CD4-positive, alpha-beta T cell (primary cell): Measurements from ENCODE around the gene BRD3OS. TPM values are rescaled to one million over a fixed set of nuclear protein-coding genes. Genes with fewer than 3 reads are reported as not detected.

Experiments
- ATAC-seq: fragments of 200-7000 bp; cut with Tn5 transposase; one replicate; pipeline ENCODE4 v1.10.0; 2022; ENCODE audit warnings: mild to moderate bottlenecking; ENCODE audit not compliant: poor library complexity
- CTCF ChIA-PET: fragments of 350-600 bp; sonication (Branson Sonifier 250); formaldehyde crosslinking; loops from one replicate; lab custom pipeline; 2021; ENCODE audit warnings: antibody characterized with exemption, inconsistent platforms; lab: Charles Lee
- POLR2A ChIA-PET: fragments of 350-600 bp; sonication (Branson Sonifier 250); formaldehyde crosslinking; loops from one replicate; lab custom pipeline; 2021; ENCODE audit warnings: antibody characterized with exemption, inconsistent platforms; lab: Charles Lee
- DNase-seq, 14 experiments: peaks; one replicate each; pipeline ENCODE4 v3.0.0-alpha.2; 2013 to 2020; ENCODE audit warnings: mixed read lengths in 2 of 14
- H3K27ac ChIP-seq, 2 donors: one replicate each; pipeline versions ENCODE4 v1.5.1 to v1.7.0; 2013; ENCODE audit warnings: low read length in 2 of 2, low read depth in 1 of 2, mild to moderate bottlenecking in 1 of 2
- H3K27me3 ChIP-seq, 2 experiments: 1 replicate in 1 of 2; 2 replicates in 1 of 2; pipeline versions ENCODE4 v1.6.1 to v1.7.0; 2013; ENCODE audit warnings: low read length in 2 of 2, control low read depth in 1 of 2, mild to moderate bottlenecking in 1 of 2, moderate library complexity in 1 of 2; ENCODE audit not compliant: insufficient read depth in 2 of 2, control insufficient read depth in 1 of 2
- H3K36me3 ChIP-seq: one replicate; pipeline ENCODE4 v1.6.1; 2013; ENCODE audit warnings: low read length, control low read depth; ENCODE audit not compliant: insufficient read depth
- H3K4me1 ChIP-seq: one replicate; pipeline ENCODE4 v1.6.1; 2013; ENCODE audit warnings: low read length, control low read depth; ENCODE audit not compliant: insufficient read depth
- H3K4me3 ChIP-seq: one replicate; pipeline ENCODE4 v1.5.1; 2013; ENCODE audit warnings: mild to moderate bottlenecking, low read length, moderate library complexity
- H3K9me3 ChIP-seq, 2 experiments: 1 replicate in 1 of 2; 2 replicates in 1 of 2; pipeline versions ENCODE4 v1.6.1 to v1.7.0; 2013; ENCODE audit warnings: low read length in 2 of 2, mild to moderate bottlenecking in 2 of 2, control low read depth in 1 of 2, moderate library complexity in 1 of 2; ENCODE audit not compliant: control insufficient read depth in 1 of 2, insufficient read depth in 1 of 2
- H3K27ac Mint-ChIP-seq: one replicate; pipeline ENCODE4 v1.8.0; 2020; ENCODE audit warnings: mixed read lengths
- H3K27me3 Mint-ChIP-seq: one replicate; pipeline ENCODE4 v1.8.0; 2021; ENCODE audit warnings: mixed read lengths
- H3K36me3 Mint-ChIP-seq: one replicate; pipeline ENCODE4 v1.8.0; 2021; ENCODE audit warnings: low read depth, mixed read lengths
- H3K4me1 Mint-ChIP-seq: one replicate; pipeline ENCODE4 v1.8.0; 2021; ENCODE audit warnings: low read depth, mixed read lengths
- H3K4me3 Mint-ChIP-seq: one replicate; pipeline ENCODE4 v1.8.0; 2020; ENCODE audit warnings: mild to moderate bottlenecking, mixed read lengths
- H3K9me3 Mint-ChIP-seq: one replicate; pipeline ENCODE4 v1.8.0; 2020; ENCODE audit warnings: mixed read lengths
- intact Hi-C, 2 experiments: fragments of 100-400 bp; cut with DNase I in 1 of 2; cut with micrococcal nuclease in 1 of 2; formaldehyde crosslinking; loops; one replicate each; pipeline versions ENCODE4 v1.15.1 to v1.9.0; 2023 to 2025; cut with DNase I, micrococcal nuclease
- total RNA-seq, 174 experiments: library from RNA in 2 of 174; stranded (reverse) in 2 of 174; gene quantifications; one replicate each; pipeline ENCODE4 v1.2.3 and lab custom pipeline; 2021 to 2026
- TF ChIP-seq, protein P1 (sequence below): fragments of 200-600 bp; IDR thresholded peaks from one replicate; pipeline ENCODE4 v1.8.0; 2022; ENCODE audit warnings: antibody characterized with exemption, mild to moderate bottlenecking

Gene BRD3OS
- total RNA-seq, 2 experiments from 2014 or later, result 4.0 to 4.9 TPM

GRCh38 chr9:134011401-134011800 lies 13.9 kb upstream of the BRD3OS start:
- Histone ChIP-seq H3K27me3 (peaks cover 0 to 4% of the 10 kb centered on the region in 2 experiments), H3K4me3 (no peak overlapping the region), H3K27ac (no peak overlapping the region), H3K4me1 (no peaks in the 10 kb centered on the region), H3K9me3 (peaks cover 0 to 14% of the 10 kb centered on the region in 2 experiments), H3K36me3 (no peaks in the 10 kb centered on the region)
- DNase-seq (no peak), ATAC-seq (no peak)
- TF ChIP-seq, protein P1, sequence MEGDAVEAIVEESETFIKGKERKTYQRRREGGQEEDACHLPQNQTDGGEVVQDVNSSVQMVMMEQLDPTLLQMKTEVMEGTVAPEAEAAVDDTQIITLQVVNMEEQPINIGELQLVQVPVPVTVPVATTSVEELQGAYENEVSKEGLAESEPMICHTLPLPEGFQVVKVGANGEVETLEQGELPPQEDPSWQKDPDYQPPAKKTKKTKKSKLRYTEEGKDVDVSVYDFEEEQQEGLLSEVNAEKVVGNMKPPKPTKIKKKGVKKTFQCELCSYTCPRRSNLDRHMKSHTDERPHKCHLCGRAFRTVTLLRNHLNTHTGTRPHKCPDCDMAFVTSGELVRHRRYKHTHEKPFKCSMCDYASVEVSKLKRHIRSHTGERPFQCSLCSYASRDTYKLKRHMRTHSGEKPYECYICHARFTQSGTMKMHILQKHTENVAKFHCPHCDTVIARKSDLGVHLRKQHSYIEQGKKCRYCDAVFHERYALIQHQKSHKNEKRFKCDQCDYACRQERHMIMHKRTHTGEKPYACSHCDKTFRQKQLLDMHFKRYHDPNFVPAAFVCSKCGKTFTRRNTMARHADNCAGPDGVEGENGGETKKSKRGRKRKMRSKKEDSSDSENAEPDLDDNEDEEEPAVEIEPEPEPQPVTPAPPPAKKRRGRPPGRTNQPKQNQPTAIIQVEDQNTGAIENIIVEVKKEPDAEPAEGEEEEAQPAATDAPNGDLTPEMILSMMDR, result no peak
- Mint-ChIP-seq H3K4me1 (no peaks in the 10 kb centered on the region), H3K9me3 (no peaks in the 10 kb centered on the region), H3K36me3 (no peaks in the 10 kb centered on the region), H3K4me3 (no peak overlapping the region), H3K27ac (no peak overlapping the region), H3K27me3 (peaks cover 5% of the 10 kb centered on the region)
- CTCF ChIA-PET, result no interaction called here
- intact Hi-C loops, result no loop called here
- POLR2A ChIA-PET, result no interaction called here

DNA sequence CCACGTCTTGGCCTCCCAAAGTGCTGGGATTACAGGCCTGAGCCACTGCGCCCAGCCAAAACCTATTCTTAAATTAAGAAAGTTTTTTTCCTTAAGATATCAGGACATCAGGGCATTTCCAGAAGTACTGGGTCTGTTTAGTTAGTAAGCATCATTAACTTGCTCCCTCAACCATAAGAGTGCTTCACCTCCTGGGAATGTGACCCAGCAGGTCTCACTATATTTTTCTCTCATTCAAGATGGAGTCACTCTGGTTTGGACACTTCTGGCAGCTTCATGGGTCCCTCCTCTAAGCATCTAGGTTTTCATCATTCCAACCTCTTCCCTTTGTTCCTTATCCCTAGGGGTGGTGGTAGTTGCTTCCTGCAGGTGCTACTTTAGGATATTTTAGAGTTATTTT lies 10.3 kb upstream of the BRD3OS start:
- DNase-seq, result no peak
- ChIA-PET CTCF (interaction anchor here (0.7 kb wide), 1 partner anchor 84 kb away, joined by 3 read pairs; no protein-coding TSS in a partner anchor), POLR2A (interaction anchor here (1.8 kb wide), 1 partner anchor 10 kb away, joined by 3 read pairs; no protein-coding TSS in a partner anchor)
- TF ChIP-seq, protein P1, result no peak
- Mint-ChIP-seq H3K27me3 (no peaks in the 10 kb centered on the region), H3K9me3 (no peaks in the 10 kb centered on the region), H3K27ac (no peak overlapping the region), H3K36me3 (no peaks in the 10 kb centered on the region), H3K4me3 (no peak overlapping the region), H3K4me1 (no peaks in the 10 kb centered on the region)
- ATAC-seq, result no peak
- intact Hi-C loops, result no loop called here
- no peaks in the 10 kb centered on the region for H3K36me3 ChIP-seq
- no peak overlapping the region for H3K27ac ChIP-seq
- no peaks in the 10 kb centered on the region for H3K27me3 ChIP-seq
- peaks cover 0 to 14% of the 10 kb centered on the region in 2 experiments for H3K9me3 ChIP-seq
- no peak overlapping the region for H3K4me3 ChIP-seq
- no peaks in the 10 kb centered on the region for H3K4me1 ChIP-seq

GRCh38 chr9:134024214-134024792 lies 978 bp upstream of the BRD3OS start:
- Mint-ChIP-seq H3K27ac (peak overlapping the region; percentile 10), H3K4me3 (peak overlapping the region; percentile 43), H3K4me1 (no peaks in the 10 kb centered on the region), H3K36me3 (peaks cover 3% of the 10 kb centered on the region), H3K27me3 (no peaks in the 10 kb centered on the region), H3K9me3 (no peaks in the 10 kb centered on the region)
- peak in 1 of 14 experiments; percentile 28 for DNase-seq
- Histone ChIP-seq H3K4me3 (peak overlapping the region; percentile 22), H3K36me3 (no peaks in the 10 kb centered on the region), H3K9me3 (no peaks in the 10 kb centered on the region), H3K4me1 (peaks cover 13% of the 10 kb centered on the region), H3K27me3 (no peaks in the 10 kb centered on the region), H3K27ac (no peak overlapping the region)
- TF ChIP-seq, protein P1, result no peak
- ChIA-PET CTCF (interaction anchor here (2.1 kb wide), 1 partner anchor 30 kb away, joined by 10 read pairs; no protein-coding TSS in a partner anchor), POLR2A (interaction anchor here (0.6 to 3.0 kb wide), 5 partner anchors 9 to 140 kb away, joined by 3 to 20 read pairs (median 9); partner anchors contain the start of genes RNU6ATAC and WDR5)
- intact Hi-C loops, result loop anchor here in 1 of 2 experiments (10.0 kb wide), 3 partner anchors 430 to 670 kb away; partner anchors contain the start of genes SURF1 and SURF2
- no peak for ATAC-seq
